Measurements from ENCODE around the gene WDR44.

WDR44 gene

GRCh38 chrX:118495958-118496762 lies 150.3 kb downstream of the WDR44 start:
- Mint-ChIP-seq H3K27ac (ENCODE audit: low read depth) (peak overlapping the region; percentile 99), H3K36me3 (ENCODE audit: insufficient read depth) (peaks cover 23% of the 10 kb centered on the region), H3K4me1 (peaks cover 28% of the 10 kb centered on the region), H3K4me3 (peak overlapping the region; percentile 97), H3K27me3 (no peaks in the 10 kb centered on the region), H3K9me3 (no peaks in the 10 kb centered on the region)
- ATAC-seq (replicated peaks; ENCODE audit: extremely low read depth, poor library complexity, severe bottlenecking) = peak; percentile 79
- DNase-seq (ENCODE audit: low spot score in 2 of 2) = peak; percentile 57 to 75

- no peaks in the 10 kb centered on the region for H3K27me3 Mint-ChIP-seq
- no peak for ATAC-seq (replicated peaks; ENCODE audit: extremely low read depth, poor library complexity, severe bottlenecking)
Measured at GRCh38 chrX:118496763-118497079, 150.8 kb downstream of the WDR44 start.

DNA sequence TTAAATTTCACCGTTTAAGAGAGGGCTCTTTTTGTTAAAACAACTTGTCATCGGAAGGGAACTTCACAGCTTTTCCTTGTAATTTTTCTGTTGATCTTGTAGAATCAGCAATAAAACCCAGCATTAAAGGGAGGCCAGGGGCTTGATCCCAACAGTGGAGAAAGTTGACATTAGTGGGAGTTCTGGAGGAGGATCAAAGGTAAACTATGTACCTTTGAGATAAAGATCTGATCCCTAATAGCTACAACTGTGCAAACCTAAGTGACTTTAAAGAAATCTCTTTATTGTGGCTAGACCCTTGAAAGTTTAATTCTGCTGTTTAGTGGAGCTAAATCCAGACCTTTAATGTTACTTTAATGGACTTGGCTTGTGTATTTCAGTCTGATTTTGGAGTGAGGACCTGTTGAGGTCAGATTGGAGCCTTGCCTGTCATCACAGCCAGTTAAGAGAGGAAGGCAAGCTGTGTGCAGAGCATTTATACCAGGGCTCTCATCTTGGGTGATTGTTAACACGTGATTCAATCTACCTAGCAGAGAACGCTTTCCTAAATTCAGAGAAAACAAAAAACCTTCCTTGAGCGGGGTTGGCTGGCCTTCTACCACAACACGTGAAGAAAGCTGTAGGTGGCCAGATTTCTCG lies 151.4 kb downstream of the WDR44 start:
- Mint-ChIP-seq H3K4me3 (peak overlapping the region; percentile 97), H3K9me3 (no peaks in the 10 kb centered on the region), H3K36me3 (ENCODE audit: insufficient read depth) (peaks cover 27% of the 10 kb centered on the region), H3K27me3 (no peaks in the 10 kb centered on the region), H3K4me1 (peaks cover 33% of the 10 kb centered on the region), H3K27ac (ENCODE audit: low read depth) (peak overlapping the region; percentile 99)
- DNase-seq (ENCODE audit: low spot score in 2 of 2) (peak in 1 of 2 donors; percentile 12), ATAC-seq (replicated peaks; ENCODE audit: extremely low read depth, poor library complexity, severe bottlenecking) (no peak)

More at GRCh38 chrX:118496763-118497079, 150.8 kb downstream of the WDR44 start:
- Mint-ChIP-seq H3K4me3 (peak overlapping the region; percentile 97), H3K36me3 (ENCODE audit: insufficient read depth) (peaks cover 23% of the 10 kb centered on the region), H3K27ac (ENCODE audit: low read depth) (peak overlapping the region; percentile 99), H3K9me3 (no peaks in the 10 kb centered on the region), H3K4me1 (peaks cover 28% of the 10 kb centered on the region)
- no peak for DNase-seq (ENCODE audit: low spot score in 2 of 2)

GRCh38 chrX:118498351-118498750 lies 152.4 kb downstream of the WDR44 start:
- Mint-ChIP-seq H3K4me3 (peak overlapping the region; percentile 97), H3K9me3 (no peaks in the 10 kb centered on the region), H3K4me1 (peaks cover 43% of the 10 kb centered on the region), H3K27ac (ENCODE audit: low read depth) (peak overlapping the region; percentile 99), H3K36me3 (ENCODE audit: insufficient read depth) (peaks cover 27% of the 10 kb centered on the region), H3K27me3 (no peaks in the 10 kb centered on the region)
- DNase-seq (ENCODE audit: low spot score in 2 of 2) (no peak), ATAC-seq (replicated peaks; ENCODE audit: extremely low read depth, poor library complexity, severe bottlenecking) (no peak)

DNA sequence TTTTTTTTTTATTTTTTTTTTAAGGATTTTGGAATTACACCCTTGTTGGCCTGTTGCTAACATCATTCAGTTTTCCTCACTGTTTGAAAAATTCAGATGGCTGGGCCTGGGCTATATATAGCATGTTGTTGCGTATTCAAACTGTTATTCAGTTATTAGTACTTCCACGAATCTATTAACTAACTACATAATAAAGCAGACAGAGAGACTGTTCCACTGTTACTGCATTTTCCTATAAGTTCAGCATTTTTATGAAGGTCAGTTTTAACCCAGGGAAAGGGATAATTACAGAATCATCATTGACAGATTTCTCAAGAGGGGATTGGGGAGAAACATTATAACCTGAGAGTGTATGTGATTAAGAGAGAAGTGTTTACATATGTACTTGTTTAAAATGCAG lies 152.8 kb downstream of the WDR44 start:
- Mint-ChIP-seq H3K4me1 (peaks cover 47% of the 10 kb centered on the region), H3K27ac (ENCODE audit: low read depth) (peak overlapping the region; percentile 99), H3K4me3 (peak overlapping the region; percentile 44), H3K27me3 (no peaks in the 10 kb centered on the region), H3K9me3 (no peaks in the 10 kb centered on the region), H3K36me3 (ENCODE audit: insufficient read depth) (peaks cover 30% of the 10 kb centered on the region)
- no peak for ATAC-seq (replicated peaks; ENCODE audit: extremely low read depth, poor library complexity, severe bottlenecking)
- no peak for DNase-seq (ENCODE audit: low spot score in 2 of 2)

DNA sequence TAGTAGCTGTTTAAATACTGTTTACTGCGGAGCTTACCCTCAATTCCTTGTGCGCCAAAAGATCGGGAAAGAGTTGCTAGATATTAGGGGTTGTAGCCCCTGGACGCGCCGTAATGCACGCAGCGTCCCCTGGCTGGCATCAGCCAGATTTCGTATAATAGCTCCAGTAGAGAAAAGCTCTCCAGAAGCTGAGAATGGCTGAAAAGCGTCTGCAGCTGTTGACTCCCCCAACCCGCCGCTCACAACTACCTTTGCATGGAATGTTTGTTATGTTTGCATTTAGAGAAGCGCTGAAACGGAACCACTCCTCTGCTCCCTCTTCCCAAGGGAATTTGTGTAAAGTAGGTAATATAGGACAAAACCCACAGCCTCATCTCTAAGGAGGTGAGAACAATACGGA lies 153.4 kb downstream of the WDR44 start:
- Mint-ChIP-seq H3K36me3 (ENCODE audit: insufficient read depth) (peaks cover 30% of the 10 kb centered on the region), H3K4me1 (peaks cover 53% of the 10 kb centered on the region), H3K27ac (ENCODE audit: low read depth) (no peak overlapping the region), H3K27me3 (no peaks in the 10 kb centered on the region), H3K4me3 (no peak overlapping the region), H3K9me3 (no peaks in the 10 kb centered on the region)
- ATAC-seq (replicated peaks; ENCODE audit: extremely low read depth, poor library complexity, severe bottlenecking) (no peak), DNase-seq (ENCODE audit: low spot score in 2 of 2) (no peak)

All from central memory CD8-positive, alpha-beta T cell (primary cell).